Measurements from ENCODE around the gene MKI67.

DNA sequence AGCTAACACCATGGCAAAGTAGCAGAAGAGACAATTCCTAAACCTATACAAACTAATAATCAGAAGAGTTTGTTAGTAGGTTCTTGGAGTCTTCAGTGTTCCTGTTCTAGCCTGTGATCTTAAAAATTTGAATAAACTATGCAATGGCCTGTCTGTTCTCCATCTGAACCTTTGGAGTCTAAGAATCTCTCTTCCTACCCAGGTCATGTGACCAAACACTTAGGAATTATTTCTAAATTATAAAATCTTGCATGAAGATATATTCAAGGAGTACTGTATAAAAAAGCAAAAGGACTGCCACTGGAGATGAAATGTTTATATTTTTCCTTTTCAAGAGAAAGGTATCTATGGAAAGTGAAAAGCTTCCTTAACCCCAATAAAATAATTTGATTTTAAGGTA is 2.4 kb downstream of the MKI67 start:
- no peak for TF ChIP-seq YY1 (IDR thresholded peaks at IDR 0.05; ENCODE audit: insufficient read depth, insufficient read length)
- TF ChIP-seq SUZ12 (IDR thresholded peaks at IDR 0.05; ENCODE audit: extremely low read depth, insufficient read depth, insufficient read length) = no peak
- TF ChIP-seq ZNF274 (IDR thresholded peaks at IDR 0.05; ENCODE audit: low read depth, low read length) = no peak
